ENCODE measurements around the gene MAGEA11.
"Not testable (repeated sequence)": the region's sequence is repeated elsewhere in the genome, so short reads cannot be mapped to it uniquely, and the experiment has no call there.

GRCh38 chrX:149742269-149742668 lies 30.4 kb downstream of the MAGEA11 start:
- TF ChIP-seq CTCF, POLR2A (IDR thresholded peaks at IDR 0.05): not testable (repeated sequence)

All from body of pancreas (tissue), 4 donors.